BLaER1 (cell line): ENCODE measurements around the gene AGBL1.
"Not testable (repeated sequence)": the region's sequence is repeated elsewhere in the genome, so short reads cannot be mapped to it uniquely, and the experiment has no call there.

Source experiments
- H3K27ac ChIP-seq: shearing (Covaris generic); formaldehyde crosslinking; 2 replicates; pipeline ENCODE4 v1.8.1; 2022
- H3K27me3 ChIP-seq: shearing (Covaris generic); formaldehyde crosslinking; 2 replicates; pipeline ENCODE4 v1.8.1; 2022
- H3K36me3 ChIP-seq: shearing (Covaris generic); formaldehyde crosslinking; 2 replicates; pipeline ENCODE4 v1.8.1; 2022
- H3K4me1 ChIP-seq: shearing (Covaris generic); formaldehyde crosslinking; 2 replicates; pipeline ENCODE4 v1.8.1; 2022
- H3K4me2 ChIP-seq: shearing (Covaris generic); formaldehyde crosslinking; 2 replicates; pipeline ENCODE4 v1.8.1; 2022
- H3K4me3 ChIP-seq: shearing (Covaris generic); formaldehyde crosslinking; 2 replicates; pipeline ENCODE4 v1.8.1; 2022
- H3K9ac ChIP-seq: shearing (Covaris generic); formaldehyde crosslinking; 2 replicates; pipeline ENCODE4 v1.8.1; 2022
- H3K9me3 ChIP-seq: shearing (Covaris generic); formaldehyde crosslinking; 2 replicates; pipeline ENCODE4 v1.8.1; 2022
- H4K20me1 ChIP-seq: shearing (Covaris generic); formaldehyde crosslinking; 2 replicates; pipeline ENCODE4 v1.8.1; 2022
- Cebpa-rat ChIP-seq: shearing (Covaris generic); IDR thresholded peaks from 2 replicates; pipeline ENCODE4 v1.8.1; 2022

The AGBL1 gene

DNA sequence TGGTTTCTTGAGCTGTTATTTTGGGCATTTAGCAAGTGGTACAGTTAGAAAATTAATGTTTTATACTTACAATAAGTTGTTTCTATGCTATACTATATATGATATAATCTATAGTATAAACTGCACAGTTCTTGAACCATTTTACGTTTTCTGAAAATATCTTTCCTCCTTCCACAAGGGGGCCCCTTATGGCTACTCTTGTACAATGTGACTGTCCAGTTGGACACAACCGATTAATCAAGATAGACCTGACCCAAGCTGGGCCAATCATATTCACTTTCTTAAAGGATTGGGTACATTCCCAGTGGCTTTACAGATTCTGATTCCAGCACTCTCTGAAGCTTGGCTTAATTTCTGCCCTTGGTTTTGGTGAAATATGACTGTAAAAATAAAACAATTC is 953.4 kb downstream of the AGBL1 start:
- H3K9me3 ChIP-seq = no peaks in the 10 kb centered on the region
- no peaks in the 10 kb centered on the region for H3K4me1 ChIP-seq
- H3K27ac ChIP-seq = no peak overlapping the region
- no peaks in the 10 kb centered on the region for H4K20me1 ChIP-seq
- no peak overlapping the region for H3K9ac ChIP-seq
- H3K4me3 ChIP-seq = no peak overlapping the region
- TF ChIP-seq Cebpa-rat = no peak
- H3K36me3 ChIP-seq = no peaks in the 10 kb centered on the region
- H3K4me2 ChIP-seq = no peak overlapping the region
- H3K27me3 ChIP-seq = no peaks in the 10 kb centered on the region

DNA sequence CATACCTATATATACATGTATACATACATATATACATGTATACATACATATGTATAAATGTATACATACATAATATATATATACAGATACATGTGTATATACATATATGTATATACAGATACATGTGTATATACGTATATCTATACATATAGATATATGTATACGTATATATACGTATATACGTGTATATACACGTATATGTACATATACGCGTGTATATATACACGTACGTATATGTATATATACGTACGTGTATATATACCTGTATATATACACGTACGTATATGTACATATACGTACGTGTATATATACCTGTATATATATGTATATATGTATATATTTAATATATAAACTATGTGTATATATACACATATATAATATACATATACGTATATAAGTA is 955.2 kb downstream of the AGBL1 start:
- H3K9me3 ChIP-seq = no peaks in the 10 kb centered on the region
- no peak overlapping the region for H3K4me2 ChIP-seq
- TF ChIP-seq Cebpa-rat = no peak

DNA sequence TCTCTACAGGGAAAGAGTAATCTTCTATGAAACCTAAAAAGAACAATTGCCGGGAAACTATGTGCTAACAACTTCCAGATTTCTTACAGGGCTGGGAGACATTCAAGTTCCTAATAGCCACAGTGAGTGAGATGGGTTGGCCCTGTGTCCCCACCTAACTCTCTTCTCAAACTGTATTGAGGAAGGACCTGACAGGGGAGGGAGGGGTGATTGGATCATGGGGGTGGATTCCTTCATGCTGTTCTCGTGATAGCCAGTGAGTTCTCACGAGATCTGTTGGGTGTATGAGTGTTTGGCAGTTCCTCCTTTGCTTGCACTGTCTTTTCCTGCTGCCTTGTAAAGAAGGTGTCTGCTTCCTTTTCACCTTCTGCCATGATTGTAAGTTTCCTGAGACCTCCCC is 958.7 kb downstream of the AGBL1 start:
- Histone ChIP-seq H3K27me3 (no peaks in the 10 kb centered on the region), H3K4me1 (no peaks in the 10 kb centered on the region), H3K4me3 (no peak overlapping the region), H3K36me3 (no peaks in the 10 kb centered on the region), H3K27ac (no peak overlapping the region), H3K9ac (no peak overlapping the region), H4K20me1 (no peaks in the 10 kb centered on the region), H3K4me2 (no peak overlapping the region), H3K9me3 (no peaks in the 10 kb centered on the region)
- TF ChIP-seq Cebpa-rat = no peak

More for the DNA sequence above, 955.2 kb downstream of the AGBL1 start:
- Histone ChIP-seq H3K4me3 (no peak overlapping the region), H4K20me1 (no peaks in the 10 kb centered on the region), H3K27ac (no peak overlapping the region), H3K4me1 (no peaks in the 10 kb centered on the region), H3K36me3 (no peaks in the 10 kb centered on the region), H3K27me3 (no peaks in the 10 kb centered on the region), H3K9ac (no peak overlapping the region)

DNA sequence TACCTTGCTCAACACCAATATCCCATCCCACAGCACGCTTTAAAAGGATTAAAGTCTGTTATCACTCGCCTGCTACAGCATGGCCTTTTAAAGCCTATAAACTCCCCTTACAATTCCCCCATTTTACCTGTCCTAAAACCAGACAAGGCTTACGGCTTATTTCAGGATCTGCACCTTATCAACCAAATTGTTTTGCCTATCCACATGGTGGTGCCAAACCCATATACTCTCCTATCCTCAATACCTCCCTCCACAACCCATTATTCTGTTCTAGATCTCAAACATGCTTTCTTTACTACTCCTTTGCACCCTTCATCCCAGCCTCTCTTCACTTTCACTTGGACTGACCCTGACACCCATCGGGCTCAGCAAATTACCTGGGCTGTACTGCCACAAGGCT is 962.9 kb downstream of the AGBL1 start:
- H3K4me2 ChIP-seq, H3K27ac ChIP-seq, H4K20me1 ChIP-seq, H3K27me3 ChIP-seq, H3K36me3 ChIP-seq, H3K9ac ChIP-seq, H3K4me1 ChIP-seq, H3K9me3 ChIP-seq, H3K4me3 ChIP-seq: not testable (repeated sequence)

DNA sequence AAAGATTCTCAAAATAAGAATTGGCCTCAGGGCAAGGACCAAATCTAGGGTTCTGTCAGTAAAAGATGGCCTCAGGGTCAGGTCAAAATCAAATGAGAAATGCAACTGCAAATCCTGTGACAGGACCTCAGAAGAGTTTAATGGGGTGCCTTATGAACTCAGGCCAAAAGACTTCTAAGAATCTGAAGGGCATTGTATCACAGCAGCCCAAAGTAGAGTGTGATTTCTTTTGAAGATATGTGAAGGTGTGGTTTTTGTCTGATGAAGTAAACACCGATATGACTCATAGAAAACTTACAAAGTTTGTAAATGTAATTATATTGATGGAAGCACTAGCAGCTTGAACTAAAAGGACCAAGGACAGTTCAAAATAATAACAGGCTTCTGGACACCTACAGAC is 966.1 kb downstream of the AGBL1 start:
- TF ChIP-seq Cebpa-rat = no peak
- no peak overlapping the region for H3K9ac ChIP-seq
- no peaks in the 10 kb centered on the region for H3K4me1 ChIP-seq
- no peaks in the 10 kb centered on the region for H3K9me3 ChIP-seq
- H3K4me3 ChIP-seq = no peak overlapping the region
- no peak overlapping the region for H3K4me2 ChIP-seq
- H3K27me3 ChIP-seq = no peaks in the 10 kb centered on the region
- H3K27ac ChIP-seq = no peak overlapping the region
- no peaks in the 10 kb centered on the region for H3K36me3 ChIP-seq
- H4K20me1 ChIP-seq = no peaks in the 10 kb centered on the region

DNA sequence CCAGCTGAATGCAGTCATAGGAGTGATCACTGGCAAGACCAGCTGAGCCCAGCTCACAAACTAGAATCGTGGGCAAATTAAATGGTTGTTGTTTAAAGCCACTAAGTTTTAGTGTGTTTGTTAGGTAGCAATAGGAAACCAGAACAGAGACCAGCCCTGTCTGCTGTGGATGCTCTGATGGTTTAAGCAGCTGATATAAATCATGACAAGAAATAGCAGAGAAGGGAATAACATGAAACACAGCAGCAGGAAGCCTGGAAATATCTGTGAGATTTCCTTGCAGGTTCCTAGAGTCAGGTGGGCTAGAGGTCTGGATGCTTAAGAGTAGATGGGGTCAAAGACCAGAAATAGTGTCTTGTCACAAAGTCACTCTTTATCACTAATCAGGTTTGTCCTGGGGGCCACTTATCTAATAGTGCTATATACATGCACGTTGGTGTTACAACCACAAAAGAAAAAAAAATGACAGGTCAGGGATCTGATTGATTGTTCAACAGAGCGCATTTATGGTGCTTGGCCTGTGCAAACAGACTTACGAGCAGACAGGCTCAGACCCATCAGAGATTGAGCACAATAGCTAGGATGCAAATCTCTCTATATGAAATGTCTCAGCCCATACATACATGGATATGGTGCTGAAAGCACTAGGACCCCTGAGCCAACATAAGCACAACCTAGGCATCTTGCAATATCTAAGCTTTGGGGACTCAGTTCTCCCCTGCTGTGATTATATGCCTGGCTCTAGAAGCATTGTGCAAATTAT is 967.7 kb downstream of the AGBL1 start:
- Histone ChIP-seq H3K4me1 (no peaks in the 10 kb centered on the region), H4K20me1 (no peaks in the 10 kb centered on the region), H3K9me3 (no peaks in the 10 kb centered on the region), H3K9ac (no peak overlapping the region), H3K4me3 (no peak overlapping the region), H3K36me3 (no peaks in the 10 kb centered on the region), H3K4me2 (no peak overlapping the region), H3K27me3 (no peaks in the 10 kb centered on the region), H3K27ac (no peak overlapping the region)
- TF ChIP-seq Cebpa-rat = no peak
